CD4-positive, alpha-beta T cell (primary cell): Measurements from ENCODE around the gene MED15. TPM values are rescaled to one million over a fixed set of nuclear protein-coding genes. Genes with fewer than 3 reads are reported as not detected.

Experiments
- ATAC-seq: fragments of 200-7000 bp; cut with Tn5 transposase; one replicate; pipeline ENCODE4 v1.10.0; 2022; ENCODE audit warnings: mild to moderate bottlenecking; ENCODE audit not compliant: poor library complexity
- CTCF ChIA-PET: fragments of 350-600 bp; sonication (Branson Sonifier 250); formaldehyde crosslinking; loops from one replicate; lab custom pipeline; 2021; ENCODE audit warnings: antibody characterized with exemption, inconsistent platforms; lab: Charles Lee
- POLR2A ChIA-PET: fragments of 350-600 bp; sonication (Branson Sonifier 250); formaldehyde crosslinking; loops from one replicate; lab custom pipeline; 2021; ENCODE audit warnings: antibody characterized with exemption, inconsistent platforms; lab: Charles Lee
- DNase-seq, 14 experiments: peaks; one replicate each; pipeline ENCODE4 v3.0.0-alpha.2; 2013 to 2020; ENCODE audit warnings: mixed read lengths in 2 of 14
- H3K27ac ChIP-seq, 2 donors: one replicate each; pipeline versions ENCODE4 v1.5.1 to v1.7.0; 2013; ENCODE audit warnings: low read length in 2 of 2, low read depth in 1 of 2, mild to moderate bottlenecking in 1 of 2
- H3K27me3 ChIP-seq, 2 experiments: 1 replicate in 1 of 2; 2 replicates in 1 of 2; pipeline versions ENCODE4 v1.6.1 to v1.7.0; 2013; ENCODE audit warnings: low read length in 2 of 2, control low read depth in 1 of 2, mild to moderate bottlenecking in 1 of 2, moderate library complexity in 1 of 2; ENCODE audit not compliant: insufficient read depth in 2 of 2, control insufficient read depth in 1 of 2
- H3K36me3 ChIP-seq: one replicate; pipeline ENCODE4 v1.6.1; 2013; ENCODE audit warnings: low read length, control low read depth; ENCODE audit not compliant: insufficient read depth
- H3K4me1 ChIP-seq: one replicate; pipeline ENCODE4 v1.6.1; 2013; ENCODE audit warnings: low read length, control low read depth; ENCODE audit not compliant: insufficient read depth
- H3K4me3 ChIP-seq: one replicate; pipeline ENCODE4 v1.5.1; 2013; ENCODE audit warnings: mild to moderate bottlenecking, low read length, moderate library complexity
- H3K9me3 ChIP-seq, 2 experiments: 1 replicate in 1 of 2; 2 replicates in 1 of 2; pipeline versions ENCODE4 v1.6.1 to v1.7.0; 2013; ENCODE audit warnings: low read length in 2 of 2, mild to moderate bottlenecking in 2 of 2, control low read depth in 1 of 2, moderate library complexity in 1 of 2; ENCODE audit not compliant: control insufficient read depth in 1 of 2, insufficient read depth in 1 of 2
- H3K27ac Mint-ChIP-seq: one replicate; pipeline ENCODE4 v1.8.0; 2020; ENCODE audit warnings: mixed read lengths
- H3K27me3 Mint-ChIP-seq: one replicate; pipeline ENCODE4 v1.8.0; 2021; ENCODE audit warnings: mixed read lengths
- H3K36me3 Mint-ChIP-seq: one replicate; pipeline ENCODE4 v1.8.0; 2021; ENCODE audit warnings: low read depth, mixed read lengths
- H3K4me1 Mint-ChIP-seq: one replicate; pipeline ENCODE4 v1.8.0; 2021; ENCODE audit warnings: low read depth, mixed read lengths
- H3K4me3 Mint-ChIP-seq: one replicate; pipeline ENCODE4 v1.8.0; 2020; ENCODE audit warnings: mild to moderate bottlenecking, mixed read lengths
- H3K9me3 Mint-ChIP-seq: one replicate; pipeline ENCODE4 v1.8.0; 2020; ENCODE audit warnings: mixed read lengths
- intact Hi-C, 2 experiments: fragments of 100-400 bp; cut with DNase I in 1 of 2; cut with micrococcal nuclease in 1 of 2; formaldehyde crosslinking; loops; one replicate each; pipeline versions ENCODE4 v1.15.1 to v1.9.0; 2023 to 2025; cut with DNase I, micrococcal nuclease
- total RNA-seq, 174 experiments: library from RNA in 2 of 174; stranded (reverse) in 2 of 174; gene quantifications; one replicate each; pipeline ENCODE4 v1.2.3 and lab custom pipeline; 2021 to 2026
- TF ChIP-seq, protein P1 (sequence below): fragments of 200-600 bp; IDR thresholded peaks from one replicate; pipeline ENCODE4 v1.8.0; 2022; ENCODE audit warnings: antibody characterized with exemption, mild to moderate bottlenecking

MED15 gene
- total RNA-seq, 2 experiments from 2014 or later, result 181 to 191 TPM

DNA sequence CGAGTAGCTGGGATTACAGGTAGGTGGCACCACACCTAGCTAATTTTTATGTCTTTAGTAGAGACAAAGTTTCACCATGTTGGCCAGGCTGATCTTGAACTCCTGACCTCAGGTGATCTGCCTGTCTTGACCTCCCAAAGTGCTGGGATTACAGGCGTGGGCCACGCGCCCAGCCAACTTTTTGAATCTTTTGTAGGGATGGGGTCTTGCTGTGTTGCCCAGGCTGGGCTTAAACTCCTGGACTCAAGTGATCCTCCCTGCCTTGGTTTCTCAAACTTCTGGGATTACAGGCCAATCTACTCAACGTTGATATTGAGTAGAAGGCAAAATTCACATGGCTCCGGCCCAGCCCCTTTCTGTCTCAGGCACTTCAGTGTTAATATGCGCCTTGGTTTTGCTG, 93.9 kb downstream of the MED15 start:
- no peak for ATAC-seq
- TF ChIP-seq, protein P1, sequence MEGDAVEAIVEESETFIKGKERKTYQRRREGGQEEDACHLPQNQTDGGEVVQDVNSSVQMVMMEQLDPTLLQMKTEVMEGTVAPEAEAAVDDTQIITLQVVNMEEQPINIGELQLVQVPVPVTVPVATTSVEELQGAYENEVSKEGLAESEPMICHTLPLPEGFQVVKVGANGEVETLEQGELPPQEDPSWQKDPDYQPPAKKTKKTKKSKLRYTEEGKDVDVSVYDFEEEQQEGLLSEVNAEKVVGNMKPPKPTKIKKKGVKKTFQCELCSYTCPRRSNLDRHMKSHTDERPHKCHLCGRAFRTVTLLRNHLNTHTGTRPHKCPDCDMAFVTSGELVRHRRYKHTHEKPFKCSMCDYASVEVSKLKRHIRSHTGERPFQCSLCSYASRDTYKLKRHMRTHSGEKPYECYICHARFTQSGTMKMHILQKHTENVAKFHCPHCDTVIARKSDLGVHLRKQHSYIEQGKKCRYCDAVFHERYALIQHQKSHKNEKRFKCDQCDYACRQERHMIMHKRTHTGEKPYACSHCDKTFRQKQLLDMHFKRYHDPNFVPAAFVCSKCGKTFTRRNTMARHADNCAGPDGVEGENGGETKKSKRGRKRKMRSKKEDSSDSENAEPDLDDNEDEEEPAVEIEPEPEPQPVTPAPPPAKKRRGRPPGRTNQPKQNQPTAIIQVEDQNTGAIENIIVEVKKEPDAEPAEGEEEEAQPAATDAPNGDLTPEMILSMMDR, result no peak
- no peaks in the 10 kb centered on the region for H3K36me3 ChIP-seq
- no peak for DNase-seq
- intact Hi-C loops, result loop anchor here in 1 of 2 experiments (2.0 kb wide), 1 partner anchor 21 kb away; no protein-coding TSS in a partner anchor
- no peaks in the 10 kb centered on the region for H3K27me3 Mint-ChIP-seq
- H3K4me1 Mint-ChIP-seq, result peaks cover 6% of the 10 kb centered on the region
- H3K27ac ChIP-seq, result no peak overlapping the region
- ChIA-PET POLR2A (no interaction called here), CTCF (no interaction called here)
- H3K27me3 ChIP-seq, result no peaks in the 10 kb centered on the region
- peaks cover 8% of the 10 kb centered on the region for H3K4me1 ChIP-seq
- H3K36me3 Mint-ChIP-seq, result no peaks in the 10 kb centered on the region
- H3K9me3 Mint-ChIP-seq, result no peaks in the 10 kb centered on the region
- no peak overlapping the region for H3K4me3 ChIP-seq
- no peak overlapping the region for H3K4me3 Mint-ChIP-seq
- no peak overlapping the region for H3K27ac Mint-ChIP-seq
- H3K9me3 ChIP-seq, result no peaks in the 10 kb centered on the region

DNA sequence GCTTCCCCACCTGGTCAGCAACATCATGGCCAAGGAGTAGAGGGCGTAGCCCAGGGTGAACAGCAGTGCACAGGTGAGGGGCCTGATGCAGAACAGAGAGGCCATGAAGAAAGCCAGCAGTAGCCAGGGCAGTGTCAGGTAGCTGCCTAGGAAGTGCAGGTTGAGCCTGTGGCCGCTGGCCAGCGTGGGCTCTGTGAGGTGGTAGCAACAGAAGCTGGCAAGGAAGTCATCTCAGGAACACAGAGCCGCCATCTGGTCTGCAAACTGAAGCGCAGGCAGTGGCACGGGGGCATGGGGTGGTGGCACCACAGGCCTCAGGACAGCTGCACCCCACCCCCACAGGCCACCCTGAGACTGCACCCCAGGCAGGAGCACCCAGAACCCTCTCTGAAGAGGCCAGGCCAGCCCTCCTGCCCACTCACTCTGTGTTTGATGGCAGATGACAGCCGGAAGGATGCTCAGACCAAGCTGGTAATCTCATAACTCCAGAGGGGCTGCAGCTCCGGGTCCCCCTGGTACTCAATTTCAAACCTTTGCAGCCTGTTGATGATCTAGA, 95.3 kb downstream of the MED15 start:
- POLR2A ChIA-PET, result no interaction called here
- H3K27ac Mint-ChIP-seq, result no peak overlapping the region

DNA sequence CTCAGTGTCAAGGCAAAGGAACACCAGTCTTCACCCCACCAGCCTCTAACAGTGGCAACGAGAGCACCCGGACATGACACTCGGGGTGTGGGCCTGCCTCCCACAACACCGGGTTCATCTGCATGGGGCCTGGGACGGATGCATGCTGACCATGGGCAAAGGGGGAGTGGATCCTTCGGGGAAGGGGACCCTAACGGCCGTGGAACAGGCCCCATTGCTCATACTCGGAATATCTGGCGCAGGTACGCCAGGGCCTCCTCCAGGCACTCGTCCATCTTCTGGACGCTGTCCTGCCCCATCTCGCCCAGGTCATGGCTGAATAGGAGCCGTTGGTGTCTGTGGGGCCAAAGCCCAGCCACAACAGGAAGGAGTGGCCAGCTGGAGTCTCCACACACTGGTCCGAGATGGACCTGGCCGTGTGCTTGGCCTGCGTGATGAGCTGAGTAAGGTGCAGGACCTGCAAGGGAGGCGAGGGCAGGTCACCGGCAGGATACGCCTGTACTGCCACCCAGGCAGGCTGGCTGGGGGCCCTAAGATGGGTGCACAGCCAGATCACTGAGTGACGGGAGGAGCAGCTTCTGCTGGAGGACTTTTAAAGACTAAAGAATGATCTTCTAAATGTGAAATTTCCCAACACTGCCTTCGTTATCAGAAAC, 96.8 kb downstream of the MED15 start:
- Mint-ChIP-seq H3K27me3 (no peaks in the 10 kb centered on the region), H3K36me3 (no peaks in the 10 kb centered on the region), H3K9me3 (no peaks in the 10 kb centered on the region), H3K4me1 (peaks cover 10% of the 10 kb centered on the region), H3K27ac (no peak overlapping the region), H3K4me3 (no peak overlapping the region)
- Histone ChIP-seq H3K36me3 (no peaks in the 10 kb centered on the region), H3K9me3 (no peaks in the 10 kb centered on the region), H3K4me3 (no peak overlapping the region), H3K27ac (no peak overlapping the region), H3K4me1 (peaks cover 15% of the 10 kb centered on the region), H3K27me3 (no peaks in the 10 kb centered on the region)
- ChIA-PET CTCF (no interaction called here), POLR2A (no interaction called here)
- TF ChIP-seq, protein P1, result no peak
- DNase-seq, result no peak
- no peak for ATAC-seq
- intact Hi-C loops, result no loop called here

More for the DNA sequence above, 95.3 kb downstream of the MED15 start:
- H3K4me3 Mint-ChIP-seq, result no peak overlapping the region
- no peaks in the 10 kb centered on the region for H3K9me3 Mint-ChIP-seq
- Histone ChIP-seq H3K4me1 (peaks cover 15% of the 10 kb centered on the region), H3K36me3 (no peaks in the 10 kb centered on the region), H3K9me3 (no peaks in the 10 kb centered on the region), H3K27ac (no peak overlapping the region), H3K4me3 (no peak overlapping the region), H3K27me3 (no peaks in the 10 kb centered on the region)
- DNase-seq (no peak), ATAC-seq (no peak)
- H3K4me1 Mint-ChIP-seq, result peaks cover 10% of the 10 kb centered on the region
- intact Hi-C loops, result no loop called here
- TF ChIP-seq, protein P1, result no peak
- H3K36me3 Mint-ChIP-seq, result no peaks in the 10 kb centered on the region
- CTCF ChIA-PET, result no interaction called here
- H3K27me3 Mint-ChIP-seq, result no peaks in the 10 kb centered on the region
